ENCODE measurements around the gene GP9.

DNA sequence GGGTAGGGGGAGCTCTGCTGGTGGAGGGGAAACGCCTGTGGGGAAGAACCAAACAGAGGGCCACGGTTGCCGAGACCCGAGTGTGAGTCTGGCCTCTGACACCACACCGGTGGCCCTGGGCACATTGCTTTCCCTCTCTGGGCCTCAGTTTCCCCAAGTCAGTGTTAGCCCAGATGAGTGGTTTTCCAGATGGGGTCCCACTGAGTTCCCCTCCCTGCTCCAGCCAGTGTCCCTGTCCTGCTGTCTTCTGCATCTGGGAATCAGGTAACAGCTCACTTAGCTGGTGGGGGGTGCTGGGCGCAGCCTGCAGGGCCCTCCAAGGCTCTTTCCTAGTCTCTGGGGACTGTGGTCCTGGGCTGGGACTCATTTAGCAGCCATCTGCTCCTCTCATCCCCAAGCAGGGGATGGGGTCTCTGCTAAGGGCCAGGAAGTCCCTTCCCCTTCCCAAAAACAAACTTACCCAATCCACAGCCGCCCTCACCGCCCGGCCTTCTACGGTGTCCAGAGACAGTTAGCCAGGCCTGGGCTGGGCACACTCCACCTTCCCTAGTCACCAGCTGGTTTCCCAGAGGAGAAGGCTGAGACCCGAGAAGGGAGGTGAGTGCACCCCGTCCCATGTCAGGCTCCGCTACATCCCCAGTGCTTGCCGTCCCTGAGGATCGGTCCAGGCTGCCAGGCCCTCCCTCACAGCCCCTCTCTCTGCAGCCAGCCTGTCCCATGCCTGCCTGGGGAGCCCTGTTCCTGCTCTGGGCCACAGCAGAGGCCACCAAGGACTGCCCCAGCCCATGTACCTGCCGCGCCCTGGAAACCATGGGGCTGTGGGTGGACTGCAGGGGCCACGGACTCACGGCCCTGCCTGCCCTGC is 676 bp downstream of the GP9 start:
- TF ChIP-seq, protein P1, sequence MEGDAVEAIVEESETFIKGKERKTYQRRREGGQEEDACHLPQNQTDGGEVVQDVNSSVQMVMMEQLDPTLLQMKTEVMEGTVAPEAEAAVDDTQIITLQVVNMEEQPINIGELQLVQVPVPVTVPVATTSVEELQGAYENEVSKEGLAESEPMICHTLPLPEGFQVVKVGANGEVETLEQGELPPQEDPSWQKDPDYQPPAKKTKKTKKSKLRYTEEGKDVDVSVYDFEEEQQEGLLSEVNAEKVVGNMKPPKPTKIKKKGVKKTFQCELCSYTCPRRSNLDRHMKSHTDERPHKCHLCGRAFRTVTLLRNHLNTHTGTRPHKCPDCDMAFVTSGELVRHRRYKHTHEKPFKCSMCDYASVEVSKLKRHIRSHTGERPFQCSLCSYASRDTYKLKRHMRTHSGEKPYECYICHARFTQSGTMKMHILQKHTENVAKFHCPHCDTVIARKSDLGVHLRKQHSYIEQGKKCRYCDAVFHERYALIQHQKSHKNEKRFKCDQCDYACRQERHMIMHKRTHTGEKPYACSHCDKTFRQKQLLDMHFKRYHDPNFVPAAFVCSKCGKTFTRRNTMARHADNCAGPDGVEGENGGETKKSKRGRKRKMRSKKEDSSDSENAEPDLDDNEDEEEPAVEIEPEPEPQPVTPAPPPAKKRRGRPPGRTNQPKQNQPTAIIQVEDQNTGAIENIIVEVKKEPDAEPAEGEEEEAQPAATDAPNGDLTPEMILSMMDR (IDR thresholded peaks at IDR 0.05), result no peak
- TF ChIP-seq POLR2AphosphoS5 (IDR thresholded peaks at IDR 0.05; ENCODE audit: insufficient read depth in 1 of 2, low read depth in 1 of 2) (no peak), POLR2A (IDR thresholded peaks at IDR 0.05) (no peak)

Data from vagina (tissue), 2 donors.